HEK293 (cell line): ENCODE data around the gene FGA.

Experiments used
- CTCF ChIA-PET: fragments of 350-600 bp; formaldehyde crosslinking; extraction: SDS; loops from one replicate; lab custom pipeline; 2021; ENCODE audit warnings: antibody characterized with exemption; lab: Yijun Ruan, JAX
- POLR2A ChIA-PET: fragments of 300-600 bp; formaldehyde crosslinking; extraction: SDS; loops from one replicate; lab custom pipeline; 2020; ENCODE audit warnings: antibody characterized with exemption, inconsistent platforms; lab: Yijun Ruan, JAX
- H3K27ac ChIP-seq: fragments of 200-500 bp; sonication (Bioruptor generic); 2 replicates; pipeline ENCODE4 v1.5.1; 2014; ENCODE audit warnings: low read depth, low read length, control low read depth, inconsistent platforms; ENCODE audit errors: extremely low read depth
- H3K36me3 ChIP-seq, 2 experiments: fragments of 200-500 bp in 1 of 2; sonication (Bioruptor generic) in 1 of 2; 1 replicate in 1 of 2; 2 replicates in 1 of 2; pipeline ENCODE4 v1.5.1; 2014 to 2017; ENCODE audit warnings: inconsistent platforms in 2 of 2, low read length in 2 of 2; ENCODE audit not compliant: control insufficient read depth in 2 of 2, insufficient read depth in 1 of 2
- H3K4me1 ChIP-seq: fragments of 200-500 bp; sonication (Bioruptor generic); 2 replicates; pipeline ENCODE4 v1.5.1; 2014; ENCODE audit warnings: mild to moderate bottlenecking, low read length, inconsistent platforms; ENCODE audit not compliant: control insufficient read depth, insufficient read depth
- H3K4me3 ChIP-seq: 2 replicates; pipeline ENCODE4 v1.5.1; 2011; ENCODE audit warnings: low read depth, mild to moderate bottlenecking, control low read depth, low read length, moderate library complexity
- H3K9me3 ChIP-seq: fragments of 200-500 bp; sonication (Bioruptor generic); 2 replicates; pipeline ENCODE4 v1.5.1; 2014; ENCODE audit warnings: low read depth, low read length, inconsistent platforms; ENCODE audit not compliant: control insufficient read depth, insufficient read depth
- GLI2 ChIP-seq: fragments of 450-650 bp; formaldehyde crosslinking; IDR thresholded peaks from 2 replicates; pipeline ENCODE4; 2017; ENCODE audit warnings: missing biosample characterization, missing genetic modification characterization, low read depth, borderline replicate concordance
- MZF1 ChIP-seq: fragments of 450-650 bp; formaldehyde crosslinking; IDR thresholded peaks from 2 replicates; pipeline ENCODE4 v1.5.1; 2017; ENCODE audit warnings: missing biosample characterization, missing genetic modification characterization, borderline replicate concordance
- SALL2 ChIP-seq: fragments of 450-650 bp; formaldehyde crosslinking; IDR thresholded peaks from 2 replicates; pipeline ENCODE4 v1.5.0; 2017; ENCODE audit warnings: missing biosample characterization, mild to moderate bottlenecking, missing genetic modification characterization, borderline replicate concordance
- ZBTB1 ChIP-seq: fragments of 450-650 bp; formaldehyde crosslinking; IDR thresholded peaks from 2 replicates; pipeline ENCODE4 v1.5.1; 2016; ENCODE audit warnings: missing biosample characterization, missing genetic modification characterization
- ZFP41 ChIP-seq: fragments of 450-650 bp; formaldehyde crosslinking; IDR thresholded peaks from 2 replicates; pipeline ENCODE4 v1.5.1; 2016; ENCODE audit warnings: missing biosample characterization, missing genetic modification characterization, borderline replicate concordance
- ZIC2 ChIP-seq: fragments of 450-650 bp; formaldehyde crosslinking; IDR thresholded peaks from 2 replicates; pipeline ENCODE4 v1.5.1; 2016; ENCODE audit warnings: missing biosample characterization, missing genetic modification characterization
- ZNF16 ChIP-seq: fragments of 450-650 bp; formaldehyde crosslinking; IDR thresholded peaks from 2 replicates; pipeline ENCODE4 v1.5.1; 2016; ENCODE audit warnings: low read depth, missing biosample characterization, missing genetic modification characterization
- ZNF423 ChIP-seq: fragments of 450-650 bp; formaldehyde crosslinking; IDR thresholded peaks from 2 replicates; pipeline ENCODE4 v1.5.1; 2016; ENCODE audit warnings: missing biosample characterization, missing genetic modification characterization
- ZNF426 ChIP-seq: fragments of 450-650 bp; formaldehyde crosslinking; IDR thresholded peaks from 2 replicates; pipeline ENCODE4 v1.5.1; 2017; ENCODE audit warnings: missing biosample characterization, missing genetic modification characterization, mild to moderate bottlenecking, inconsistent platforms, moderate library complexity
- ZNF561 ChIP-seq: fragments of 450-650 bp; IDR thresholded peaks from 2 replicates; pipeline ENCODE4 v1.5.1; 2018; ENCODE audit warnings: missing biosample characterization, missing genetic modification characterization, borderline replicate concordance
- ZNF610 ChIP-seq: fragments of 450-650 bp; formaldehyde crosslinking; IDR thresholded peaks from 2 replicates; pipeline ENCODE4 v1.5.1; 2016; ENCODE audit warnings: missing biosample characterization, missing genetic modification characterization, borderline replicate concordance
- ZNF645 ChIP-seq: fragments of 450-650 bp; formaldehyde crosslinking; IDR thresholded peaks from 2 replicates; pipeline ENCODE4; 2016; ENCODE audit warnings: missing biosample characterization, missing genetic modification characterization
- ZNF660 ChIP-seq: fragments of 450-650 bp; IDR thresholded peaks from 2 replicates; pipeline ENCODE4 v1.5.1; 2018; ENCODE audit warnings: missing biosample characterization, mild to moderate bottlenecking, missing genetic modification characterization
- ZNF704 ChIP-seq: fragments of 450-650 bp; formaldehyde crosslinking; IDR thresholded peaks from 2 replicates; pipeline ENCODE4 v1.5.1; 2016; ENCODE audit warnings: missing biosample characterization, missing genetic modification characterization
- ZNF843 ChIP-seq: fragments of 450-650 bp; formaldehyde crosslinking; IDR thresholded peaks from 2 replicates; pipeline ENCODE4 v1.5.1; 2016; ENCODE audit warnings: missing biosample characterization, missing genetic modification characterization
- TF ChIP-seq, protein P1 (sequence below): fragments of 450-650 bp; formaldehyde crosslinking; IDR thresholded peaks from 2 replicates; pipeline ENCODE4 v1.5.1; 2017; ENCODE audit warnings: missing biosample characterization, missing genetic modification characterization
- TF ChIP-seq, protein P2 (sequence below): fragments of 450-650 bp; formaldehyde crosslinking; IDR thresholded peaks from 2 replicates; pipeline ENCODE4 v1.5.1; 2016; ENCODE audit warnings: missing biosample characterization, missing genetic modification characterization
- TF ChIP-seq, protein P3 (sequence below): fragments of 450-650 bp; formaldehyde crosslinking; IDR thresholded peaks from 2 replicates; pipeline ENCODE4 v1.5.1; 2016; ENCODE audit warnings: missing biosample characterization, missing genetic modification characterization
- TF ChIP-seq, protein P4 (sequence below): fragments of 450-650 bp; IDR thresholded peaks from 2 replicates; pipeline ENCODE4 v1.5.1; 2018; ENCODE audit warnings: missing biosample characterization, mild to moderate bottlenecking, missing genetic modification characterization
- TF ChIP-seq, protein P5 (sequence below): fragments of 450-650 bp; formaldehyde crosslinking; IDR thresholded peaks from 2 replicates; pipeline ENCODE4 v1.5.1; 2016; ENCODE audit warnings: missing biosample characterization, missing genetic modification characterization

The FGA gene

DNA sequence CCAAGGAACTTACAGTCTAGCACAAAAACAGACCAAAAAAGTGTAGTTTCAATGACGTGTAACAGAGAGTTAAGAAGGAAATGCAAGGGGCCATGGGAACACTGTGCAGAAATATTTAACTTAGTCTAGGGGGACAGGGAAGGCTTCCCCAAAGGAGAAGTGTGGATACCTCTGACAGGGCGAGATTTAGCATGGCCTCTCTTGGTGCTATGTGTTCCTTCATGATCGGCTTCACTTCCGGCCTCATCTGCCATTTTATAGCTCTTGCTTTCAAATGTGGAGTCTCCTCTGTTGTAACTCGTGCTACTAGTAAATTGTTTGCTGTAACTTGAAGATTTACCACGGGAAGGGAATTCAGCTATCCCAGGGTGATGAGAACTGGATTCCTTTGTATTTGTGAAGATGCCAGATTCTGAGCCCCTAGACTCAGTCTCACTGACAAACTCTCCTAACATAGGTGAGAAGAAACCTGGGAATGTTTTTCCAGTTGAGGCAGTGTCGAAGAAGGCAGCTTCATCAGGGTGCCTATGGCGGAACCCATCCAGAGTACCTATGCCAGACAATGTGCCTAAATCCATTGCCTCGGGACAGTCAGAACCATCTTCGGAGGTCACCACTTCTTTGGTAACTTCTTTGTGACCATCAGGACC lies 5.0 kb downstream of the FGA start:
- ChIA-PET CTCF (no interaction called here), POLR2A (no interaction called here)

DNA sequence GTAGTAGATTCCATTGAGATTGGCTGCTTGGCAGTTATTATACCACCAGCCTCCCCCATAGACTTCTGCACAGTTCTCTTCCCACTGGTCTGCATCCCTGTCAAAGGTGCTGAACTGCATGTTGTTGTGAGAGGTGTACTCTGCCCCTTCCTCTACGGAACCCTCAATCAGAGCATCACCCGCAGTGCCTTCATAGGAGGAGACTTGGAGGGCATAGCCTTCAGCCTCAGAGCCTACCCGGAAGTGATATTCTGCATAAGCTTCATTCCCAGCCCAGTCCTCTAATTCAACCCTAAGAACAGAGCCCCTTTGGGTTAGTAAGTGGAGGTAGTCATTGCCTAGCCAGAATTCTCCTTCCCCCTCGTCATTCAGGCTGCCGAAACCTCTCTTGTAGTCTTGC lies 6.3 kb downstream of the FGA start:
- no peaks in the 10 kb centered on the region for H3K36me3 ChIP-seq
- POLR2A ChIA-PET: no interaction called here
- H3K4me3 ChIP-seq: no peak overlapping the region
- H3K9me3 ChIP-seq: no peaks in the 10 kb centered on the region
- H3K27ac ChIP-seq: no peak overlapping the region
- no peak for TF ChIP-seq ZNF16 (tag by site-specific recombination)
- TF ChIP-seq ZNF645 (tag by site-specific recombination): no peak
- no peaks in the 10 kb centered on the region for H3K4me1 ChIP-seq
- CTCF ChIA-PET: interaction anchor here (0.6 kb wide), 1 partner anchor 442 kb away, joined by 4 read pairs; no protein-coding TSS in a partner anchor

More for the DNA sequence above, 5.0 kb downstream of the FGA start:
- no peak for TF ChIP-seq ZFP41 (tag by site-specific recombination)
- TF ChIP-seq ZNF704 (tag by site-specific recombination): no peak
- TF ChIP-seq ZBTB1 (tag by site-specific recombination): no peak
- TF ChIP-seq MZF1 (tag by site-specific recombination): no peak
- no peak for TF ChIP-seq ZNF610
- TF ChIP-seq, protein P1, sequence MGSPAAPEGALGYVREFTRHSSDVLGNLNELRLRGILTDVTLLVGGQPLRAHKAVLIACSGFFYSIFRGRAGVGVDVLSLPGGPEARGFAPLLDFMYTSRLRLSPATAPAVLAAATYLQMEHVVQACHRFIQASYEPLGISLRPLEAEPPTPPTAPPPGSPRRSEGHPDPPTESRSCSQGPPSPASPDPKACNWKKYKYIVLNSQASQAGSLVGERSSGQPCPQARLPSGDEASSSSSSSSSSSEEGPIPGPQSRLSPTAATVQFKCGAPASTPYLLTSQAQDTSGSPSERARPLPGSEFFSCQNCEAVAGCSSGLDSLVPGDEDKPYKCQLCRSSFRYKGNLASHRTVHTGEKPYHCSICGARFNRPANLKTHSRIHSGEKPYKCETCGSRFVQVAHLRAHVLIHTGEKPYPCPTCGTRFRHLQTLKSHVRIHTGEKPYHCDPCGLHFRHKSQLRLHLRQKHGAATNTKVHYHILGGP (tag by site-specific recombination): no peak
- no peak for TF ChIP-seq ZNF423 (tag by site-specific recombination)
- TF ChIP-seq, protein P2, sequence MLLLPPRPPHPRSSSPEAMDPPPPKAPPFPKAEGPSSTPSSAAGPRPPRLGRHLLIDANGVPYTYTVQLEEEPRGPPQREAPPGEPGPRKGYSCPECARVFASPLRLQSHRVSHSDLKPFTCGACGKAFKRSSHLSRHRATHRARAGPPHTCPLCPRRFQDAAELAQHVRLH: no peak
- TF ChIP-seq, protein P3, sequence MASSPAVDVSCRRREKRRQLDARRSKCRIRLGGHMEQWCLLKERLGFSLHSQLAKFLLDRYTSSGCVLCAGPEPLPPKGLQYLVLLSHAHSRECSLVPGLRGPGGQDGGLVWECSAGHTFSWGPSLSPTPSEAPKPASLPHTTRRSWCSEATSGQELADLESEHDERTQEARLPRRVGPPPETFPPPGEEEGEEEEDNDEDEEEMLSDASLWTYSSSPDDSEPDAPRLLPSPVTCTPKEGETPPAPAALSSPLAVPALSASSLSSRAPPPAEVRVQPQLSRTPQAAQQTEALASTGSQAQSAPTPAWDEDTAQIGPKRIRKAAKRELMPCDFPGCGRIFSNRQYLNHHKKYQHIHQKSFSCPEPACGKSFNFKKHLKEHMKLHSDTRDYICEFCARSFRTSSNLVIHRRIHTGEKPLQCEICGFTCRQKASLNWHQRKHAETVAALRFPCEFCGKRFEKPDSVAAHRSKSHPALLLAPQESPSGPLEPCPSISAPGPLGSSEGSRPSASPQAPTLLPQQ (tag by site-specific recombination): no peak
- no peak for TF ChIP-seq ZNF426 (tag by site-specific recombination)
- TF ChIP-seq, protein P4, sequence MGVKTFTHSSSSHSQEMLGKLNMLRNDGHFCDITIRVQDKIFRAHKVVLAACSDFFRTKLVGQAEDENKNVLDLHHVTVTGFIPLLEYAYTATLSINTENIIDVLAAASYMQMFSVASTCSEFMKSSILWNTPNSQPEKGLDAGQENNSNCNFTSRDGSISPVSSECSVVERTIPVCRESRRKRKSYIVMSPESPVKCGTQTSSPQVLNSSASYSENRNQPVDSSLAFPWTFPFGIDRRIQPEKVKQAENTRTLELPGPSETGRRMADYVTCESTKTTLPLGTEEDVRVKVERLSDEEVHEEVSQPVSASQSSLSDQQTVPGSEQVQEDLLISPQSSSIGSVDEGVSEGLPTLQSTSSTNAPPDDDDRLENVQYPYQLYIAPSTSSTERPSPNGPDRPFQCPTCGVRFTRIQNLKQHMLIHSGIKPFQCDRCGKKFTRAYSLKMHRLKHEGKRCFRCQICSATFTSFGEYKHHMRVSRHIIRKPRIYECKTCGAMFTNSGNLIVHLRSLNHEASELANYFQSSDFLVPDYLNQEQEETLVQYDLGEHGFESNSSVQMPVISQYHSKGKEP (tag by site-specific recombination): no peak
- H3K4me3 ChIP-seq: no peak overlapping the region
- H3K36me3 ChIP-seq: no peaks in the 10 kb centered on the region
- H3K4me1 ChIP-seq: no peaks in the 10 kb centered on the region
- no peak overlapping the region for H3K27ac ChIP-seq
- no peaks in the 10 kb centered on the region for H3K9me3 ChIP-seq

DNA sequence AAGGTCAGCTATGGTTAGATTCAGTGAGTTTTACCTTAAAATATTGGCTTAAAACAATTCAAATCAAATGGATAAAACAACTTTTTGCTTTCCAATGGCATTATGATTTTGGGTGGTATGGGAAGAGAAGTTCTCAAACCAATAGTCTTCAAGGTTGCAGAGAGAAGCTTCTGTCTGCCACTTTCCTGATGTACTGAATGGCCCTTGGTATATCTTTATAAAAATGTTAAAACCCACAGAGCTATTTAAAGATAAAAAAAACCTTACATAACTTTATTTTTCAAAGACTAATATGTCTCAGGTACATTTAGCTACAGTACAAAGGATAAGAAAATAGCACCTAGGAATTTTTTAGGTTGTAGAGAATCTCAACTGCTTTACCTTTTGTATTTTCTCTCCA lies 6.9 kb downstream of the FGA start:
- ChIA-PET POLR2A (no interaction called here), CTCF (no interaction called here)
- no peak overlapping the region for H3K4me3 ChIP-seq
- no peaks in the 10 kb centered on the region for H3K9me3 ChIP-seq
- H3K4me1 ChIP-seq: no peaks in the 10 kb centered on the region
- no peaks in the 10 kb centered on the region for H3K36me3 ChIP-seq
- H3K27ac ChIP-seq: no peak overlapping the region
- no peak for TF ChIP-seq ZIC2 (tag by site-specific recombination)
- TF ChIP-seq ZNF561: no peak
- TF ChIP-seq, protein P5, sequence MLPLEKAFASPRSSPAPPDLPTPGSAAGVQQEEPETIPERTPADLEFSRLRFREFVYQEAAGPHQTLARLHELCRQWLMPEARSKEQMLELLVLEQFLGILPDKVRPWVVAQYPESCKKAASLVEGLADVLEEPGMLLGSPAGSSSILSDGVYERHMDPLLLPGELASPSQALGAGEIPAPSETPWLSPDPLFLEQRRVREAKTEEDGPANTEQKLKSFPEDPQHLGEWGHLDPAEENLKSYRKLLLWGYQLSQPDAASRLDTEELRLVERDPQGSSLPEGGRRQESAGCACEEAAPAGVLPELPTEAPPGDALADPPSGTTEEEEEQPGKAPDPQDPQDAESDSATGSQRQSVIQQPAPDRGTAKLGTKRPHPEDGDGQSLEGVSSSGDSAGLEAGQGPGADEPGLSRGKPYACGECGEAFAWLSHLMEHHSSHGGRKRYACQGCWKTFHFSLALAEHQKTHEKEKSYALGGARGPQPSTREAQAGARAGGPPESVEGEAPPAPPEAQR (tag by site-specific recombination): no peak
- no peak for TF ChIP-seq ZFP41 (tag by site-specific recombination)
- no peak for TF ChIP-seq ZNF660 (tag by site-specific recombination)
- no peak for TF ChIP-seq GLI2
- no peak for TF ChIP-seq ZNF423 (tag by site-specific recombination)
- TF ChIP-seq SALL2 (tag by site-specific recombination): no peak
- TF ChIP-seq ZNF843 (tag by site-specific recombination): no peak
